Neural progenitor cell (in vitro differentiated cells): ENCODE measurements around the gene DEAF1. TPM values are rescaled to one million over a fixed set of nuclear protein-coding genes. Genes with fewer than 3 reads are reported as not detected.
A peak's percentile ranks its signal among the peaks of the same experiment; 100 is the strongest.

Experiments used
- DNase-seq: peaks from one replicate; pipeline ENCODE4 v3.0.0-alpha.2; 2016; ENCODE audit warnings: low spot score
- H2AFZ ChIP-seq: fragments of 200-600 bp; sonication (generic); replicated peaks from 2 replicates; pipeline ENCODE4 v1.6.1; 2016; ENCODE audit warnings: antibody characterized with exemption
- H3F3A ChIP-seq: fragments of 200-600 bp; sonication (generic); 2 replicates; pipeline ENCODE4 v1.6.1; 2016; ENCODE audit warnings: antibody characterized with exemption, low read depth
- H3K27ac ChIP-seq: fragments of 200-600 bp; sonication (generic); 2 replicates; pipeline ENCODE4 v1.5.1; 2016; ENCODE audit warnings: mild to moderate bottlenecking
- H3K27me3 ChIP-seq: fragments of 200-600 bp; sonication (generic); 2 replicates; pipeline ENCODE4 v1.6.1; 2016; ENCODE audit warnings: mild to moderate bottlenecking, moderate library complexity
- H3K36me3 ChIP-seq: fragments of 200-600 bp; sonication (generic); 2 replicates; pipeline ENCODE4 v1.5.1; 2016
- H3K4me1 ChIP-seq: fragments of 200-600 bp; sonication (generic); 2 replicates; pipeline ENCODE4 v1.6.1; 2016; ENCODE audit warnings: mixed run types
- H3K4me2 ChIP-seq: fragments of 200-600 bp; sonication (generic); 2 replicates; pipeline ENCODE4 v1.6.1; 2016
- H3K4me3 ChIP-seq: fragments of 200-600 bp; sonication (generic); 2 replicates; pipeline ENCODE4 v1.5.1; 2016
- H3K79me2 ChIP-seq: fragments of 200-600 bp; sonication (generic); 2 replicates; pipeline ENCODE4 v1.6.1; 2016; ENCODE audit warnings: low read depth
- H3K9ac ChIP-seq: fragments of 200-600 bp; sonication (generic); 2 replicates; pipeline ENCODE4 v1.6.1; 2016
- H3K9me3 ChIP-seq: fragments of 200-600 bp; sonication (generic); 2 replicates; pipeline ENCODE4 v1.5.1; 2016; ENCODE audit warnings: low read depth
- H4K20me1 ChIP-seq: fragments of 200-600 bp; sonication (generic); 2 replicates; pipeline ENCODE4 v1.6.1; 2016; ENCODE audit warnings: low read depth
- H3K27ac Mint-ChIP-seq: 3 replicates; pipeline ENCODE4 v1.8.0; 2021; ENCODE audit warnings: mixed read lengths
- H3K27me3 Mint-ChIP-seq: 2 replicates; pipeline ENCODE4 v1.8.0; 2022; ENCODE audit warnings: low read depth, mild to moderate bottlenecking, inconsistent platforms, moderate library complexity, mixed read lengths; ENCODE audit not compliant: insufficient read depth
- H3K36me3 Mint-ChIP-seq: 3 replicates; pipeline ENCODE4 v1.8.0; 2021; ENCODE audit warnings: mixed read lengths
- H3K4me1 Mint-ChIP-seq: 3 replicates; pipeline ENCODE4 v1.8.0; 2021; ENCODE audit warnings: mixed read lengths
- H3K4me3 Mint-ChIP-seq: 3 replicates; pipeline ENCODE4 v1.8.0; 2021; ENCODE audit warnings: mild to moderate bottlenecking, moderate library complexity, mixed read lengths
- H3K9me3 Mint-ChIP-seq: 3 replicates; pipeline ENCODE4 v1.8.0; 2020; ENCODE audit warnings: mixed read lengths
- CTCF ChIP-seq: fragments of 200-600 bp; sonication (generic); IDR thresholded peaks from 2 replicates; pipeline ENCODE4 v1.5.1; 2017; ENCODE audit warnings: antibody characterized with exemption, mild to moderate bottlenecking
- EZH2 ChIP-seq: fragments of 200-600 bp; sonication (generic); IDR thresholded peaks from 2 replicates; pipeline ENCODE4 v1.6.1; 2017; ENCODE audit warnings: antibody characterized with exemption, mild to moderate bottlenecking, moderate library complexity
- EZH2phosphoT487 ChIP-seq: fragments of 200-600 bp; sonication (generic); IDR thresholded peaks from 2 replicates; pipeline ENCODE4 v1.6.1; 2017; ENCODE audit warnings: antibody characterized with exemption
- total RNA-seq: library from RNA; depleted of rRNA; stranded (reverse); fragments of >200 nt; gene quantifications from 2 replicates; pipeline ENCODE4 v1.2.3, GENCODE V29; 2015; ENCODE audit warnings: low replicate concordance

The DEAF1 gene
- total RNA-seq, 1 donor from 2014 or later: 38.4 TPM

- Histone ChIP-seq H3K79me2 (peaks cover 5% of the 10 kb centered on the region), H3K4me1 (no peaks in the 10 kb centered on the region), H3K9me3 (no peaks in the 10 kb centered on the region), H4K20me1 (peaks cover 25% of the 10 kb centered on the region), H3K9ac (no peak overlapping the region), H3K4me2 (no peak overlapping the region), H3K4me3 (no peak overlapping the region), H3K27me3 (no peaks in the 10 kb centered on the region), H3F3A (peaks cover 20% of the 10 kb centered on the region), H3K27ac (no peak overlapping the region), H3K36me3 (no peaks in the 10 kb centered on the region), H2AFZ (no peak overlapping the region)
- peaks cover 7% of the 10 kb centered on the region for H3K27me3 Mint-ChIP-seq
- TF ChIP-seq EZH2phosphoT487: no peak
- TF ChIP-seq EZH2: no peak
- no peak for TF ChIP-seq CTCF
- no peak overlapping the region for H3K4me3 Mint-ChIP-seq
- no peaks in the 10 kb centered on the region for H3K4me1 Mint-ChIP-seq
- no peaks in the 10 kb centered on the region for H3K9me3 Mint-ChIP-seq
- DNase-seq: no peak
- H3K36me3 Mint-ChIP-seq: no peaks in the 10 kb centered on the region
- H3K27ac Mint-ChIP-seq: no peak overlapping the region
Observed at GRCh38 chr11:617912-618682, 76.9 kb downstream of the DEAF1 start.

GRCh38 chr11:617199-617911 is 77.7 kb downstream of the DEAF1 start:
- Histone ChIP-seq H3K4me3 (no peak overlapping the region), H4K20me1 (peaks cover 29% of the 10 kb centered on the region), H2AFZ (no peak overlapping the region), H3K27ac (no peak overlapping the region), H3K27me3 (no peaks in the 10 kb centered on the region), H3K79me2 (peaks cover 5% of the 10 kb centered on the region), H3K9ac (no peak overlapping the region), H3K9me3 (no peaks in the 10 kb centered on the region), H3K4me2 (no peak overlapping the region), H3K4me1 (no peaks in the 10 kb centered on the region), H3K36me3 (no peaks in the 10 kb centered on the region), H3F3A (peaks cover 25% of the 10 kb centered on the region)
- Mint-ChIP-seq H3K9me3 (no peaks in the 10 kb centered on the region), H3K27me3 (peaks cover 10% of the 10 kb centered on the region), H3K27ac (no peak overlapping the region), H3K36me3 (no peaks in the 10 kb centered on the region), H3K4me3 (no peak overlapping the region), H3K4me1 (no peaks in the 10 kb centered on the region)
- TF ChIP-seq EZH2: no peak
- DNase-seq: no peak

- Histone ChIP-seq H3K27ac (no peak overlapping the region), H4K20me1 (peaks cover 37% of the 10 kb centered on the region), H3K36me3 (no peaks in the 10 kb centered on the region), H3K4me1 (no peaks in the 10 kb centered on the region), H3K9me3 (no peaks in the 10 kb centered on the region), H3K4me3 (peak overlapping the region; percentile 90), H2AFZ (no peak overlapping the region), H3K9ac (no peak overlapping the region), H3F3A (peaks cover 32% of the 10 kb centered on the region), H3K4me2 (peak overlapping the region; percentile 91), H3K27me3 (no peaks in the 10 kb centered on the region), H3K79me2 (peaks cover 5% of the 10 kb centered on the region)
- TF ChIP-seq CTCF (no peak), EZH2phosphoT487 (no peak), EZH2 (no peak)
- peak overlapping the region; percentile 83 for H3K4me3 Mint-ChIP-seq
- no peaks in the 10 kb centered on the region for H3K9me3 Mint-ChIP-seq
- peaks cover 14% of the 10 kb centered on the region for H3K27me3 Mint-ChIP-seq
- H3K4me1 Mint-ChIP-seq: no peaks in the 10 kb centered on the region
- H3K27ac Mint-ChIP-seq: no peak overlapping the region
- peaks cover 2% of the 10 kb centered on the region for H3K36me3 Mint-ChIP-seq
- DNase-seq: no peak
Observed at GRCh38 chr11:616320-617198, 78.5 kb downstream of the DEAF1 start.
